ENCODE results near the gene RASGEF1B. TPM values are rescaled to one million over a fixed set of nuclear protein-coding genes. Genes with fewer than 3 reads are reported as not detected.

Gene RASGEF1B
- total RNA-seq, 4 donors from 2014 or later = 0.77 to 25.9 (median 12.2) TPM

- H3K36me3 ChIP-seq = no peaks in the 10 kb centered on the region
- intact Hi-C loops (cut with DNase I; ENCODE audit: low total_unique reads) = no loop called here
- H3K27me3 ChIP-seq = no peaks in the 10 kb centered on the region
- no peaks in the 10 kb centered on the region for H3K9me3 ChIP-seq
- no peak for DNase-seq
- TF ChIP-seq POLR2A (IDR thresholded peaks at IDR 0.05) (no peak), CTCF (IDR thresholded peaks at IDR 0.05) (no peak)
- H3K27ac ChIP-seq = no peak overlapping the region
- H3K4me1 ChIP-seq = no peaks in the 10 kb centered on the region
- no peak overlapping the region for H3K4me3 ChIP-seq
Measured at GRCh38 chr4:81429607-81430006, 42.1 kb downstream of the RASGEF1B start.

GRCh38 chr4:81429031-81429430 lies 42.7 kb downstream of the RASGEF1B start:
- TF ChIP-seq POLR2A (IDR thresholded peaks at IDR 0.05) = no peak
- no peak for TF ChIP-seq CTCF (IDR thresholded peaks at IDR 0.05)
- intact Hi-C loops (cut with DNase I; ENCODE audit: low total_unique reads) = no loop called here
- no peak for DNase-seq
- no peaks in the 10 kb centered on the region for H3K27me3 ChIP-seq
- no peak overlapping the region for H3K27ac ChIP-seq
- no peaks in the 10 kb centered on the region for H3K9me3 ChIP-seq
- H3K4me3 ChIP-seq = no peak overlapping the region
- no peaks in the 10 kb centered on the region for H3K36me3 ChIP-seq
- no peaks in the 10 kb centered on the region for H3K4me1 ChIP-seq

- intact Hi-C loops (cut with DNase I; ENCODE audit: low total_unique reads) = no loop called here
- H3K27me3 ChIP-seq = no peaks in the 10 kb centered on the region
- no peak overlapping the region for H3K4me3 ChIP-seq
- H3K4me1 ChIP-seq = no peaks in the 10 kb centered on the region
- TF ChIP-seq POLR2A (IDR thresholded peaks at IDR 0.05) (no peak), CTCF (IDR thresholded peaks at IDR 0.05) (no peak)
- no peak for DNase-seq
- no peaks in the 10 kb centered on the region for H3K9me3 ChIP-seq
- no peak overlapping the region for H3K27ac ChIP-seq
- no peaks in the 10 kb centered on the region for H3K36me3 ChIP-seq
Measured at GRCh38 chr4:81428002-81428401, 43.7 kb downstream of the RASGEF1B start.

GRCh38 chr4:81427344-81427821 lies 44.3 kb downstream of the RASGEF1B start:
- Histone ChIP-seq H3K4me1 (no peaks in the 10 kb centered on the region), H3K27me3 (no peaks in the 10 kb centered on the region), H3K27ac (no peak overlapping the region), H3K4me3 (no peak overlapping the region), H3K9me3 (no peaks in the 10 kb centered on the region), H3K36me3 (no peaks in the 10 kb centered on the region)
- intact Hi-C loops (cut with DNase I; ENCODE audit: low total_unique reads) = no loop called here
- DNase-seq = no peak
- TF ChIP-seq CTCF (IDR thresholded peaks at IDR 0.05) (no peak), POLR2A (IDR thresholded peaks at IDR 0.05) (no peak)

- H3K27me3 ChIP-seq = no peaks in the 10 kb centered on the region
- no peak overlapping the region for H3K4me3 ChIP-seq
- H3K4me1 ChIP-seq = no peaks in the 10 kb centered on the region
- TF ChIP-seq CTCF (IDR thresholded peaks at IDR 0.05) = no peak
- no peak for TF ChIP-seq POLR2A (IDR thresholded peaks at IDR 0.05)
- H3K27ac ChIP-seq = no peak overlapping the region
- H3K36me3 ChIP-seq = no peaks in the 10 kb centered on the region
- H3K9me3 ChIP-seq = no peaks in the 10 kb centered on the region
- intact Hi-C loops (cut with DNase I; ENCODE audit: low total_unique reads) = no loop called here
- DNase-seq = no peak
Measured at GRCh38 chr4:81426770-81427289, 44.9 kb downstream of the RASGEF1B start.

All from uterus (tissue), 4 donors.